Hepatocyte (in vitro differentiated cells): Measurements from ENCODE around the gene GDF15. TPM values are rescaled to one million over a fixed set of nuclear protein-coding genes. Genes with fewer than 3 reads are reported as not detected.

Experiments
- DNase-seq: peaks from one replicate; pipeline ENCODE4 v3.0.0-alpha.2; 2016; ENCODE audit warnings: low spot score
- H2AFZ ChIP-seq: fragments of 200-600 bp; sonication (generic); 2 replicates; pipeline ENCODE4 v1.6.0; 2016; ENCODE audit warnings: antibody characterized with exemption, mild to moderate bottlenecking
- H3K27ac ChIP-seq: fragments of 200-600 bp; sonication (generic); 2 replicates; pipeline ENCODE4 v1.5.1; 2016; ENCODE audit warnings: mild to moderate bottlenecking
- H3K27me3 ChIP-seq: fragments of 200-600 bp; sonication (generic); 2 replicates; pipeline ENCODE4 v1.6.1; 2016
- H3K36me3 ChIP-seq: fragments of 200-600 bp; sonication (generic); replicated peaks from 2 replicates; pipeline ENCODE4 v1.5.1; 2016; ENCODE audit warnings: low read depth; ENCODE audit not compliant: insufficient read depth
- H3K4me1 ChIP-seq: fragments of 200-600 bp; sonication (generic); 2 replicates; pipeline ENCODE4 v1.5.1; 2016; ENCODE audit warnings: mild to moderate bottlenecking, moderate library complexity; ENCODE audit not compliant: insufficient read depth
- H3K4me2 ChIP-seq: fragments of 200-600 bp; sonication (generic); 2 replicates; pipeline ENCODE4 v1.6.0; 2016
- H3K4me3 ChIP-seq: fragments of 200-600 bp; sonication (generic); 2 replicates; pipeline ENCODE4 v1.5.1; 2016; ENCODE audit warnings: mild to moderate bottlenecking
- H3K79me2 ChIP-seq: fragments of 200-600 bp; sonication (generic); 2 replicates; pipeline ENCODE4 v1.6.0; 2017; ENCODE audit warnings: mild to moderate bottlenecking
- H3K9me2 ChIP-seq: fragments of 200-600 bp; sonication (generic); replicated peaks from 2 replicates; pipeline ENCODE4 v1.6.0; 2017; ENCODE audit warnings: mild to moderate bottlenecking; ENCODE audit not compliant: insufficient read depth
- H3K9me3 ChIP-seq: fragments of 200-600 bp; sonication (generic); 2 replicates; pipeline ENCODE4 v1.5.1; 2016; ENCODE audit warnings: low read depth, mild to moderate bottlenecking
- H4K20me1 ChIP-seq: fragments of 200-600 bp; sonication (generic); 2 replicates; pipeline ENCODE4 v1.6.0; 2016; ENCODE audit warnings: mild to moderate bottlenecking; ENCODE audit not compliant: insufficient read depth, poor library complexity, severe bottlenecking
- EZH2 ChIP-seq: fragments of 200-600 bp; sonication (generic); IDR thresholded peaks from 2 replicates; pipeline ENCODE4 v1.6.1; 2016; ENCODE audit warnings: antibody characterized with exemption, mild to moderate bottlenecking, borderline replicate concordance
- EZH2phosphoT487 ChIP-seq: fragments of 200-600 bp; sonication (generic); IDR thresholded peaks from one replicate; pipeline ENCODE4 v1.6.1; 2018; ENCODE audit warnings: antibody characterized with exemption, mild to moderate bottlenecking, low read depth, moderate library complexity; ENCODE audit not compliant: unreplicated experiment, severe bottlenecking
- WGBS: methylation state at CpG from one replicate; pipeline ENCODE4 v1.1.6; 2016; ENCODE audit warnings: low lambda C conversion rate; ENCODE audit errors: missing lambda C conversion rate; 5-methylcytosine and 5-hydroxymethylcytosine counted together
- polyA plus RNA-seq: library from polyadenylated mRNA; unstranded; fragments of >200 nt; fragmentation: Nextera tagmentation; extraction: Ambion mirVana; gene quantifications from 2 replicates; pipeline ENCODE4 v1.2.1, GENCODE V29; 2016
- total RNA-seq: library from RNA; depleted of rRNA; stranded (reverse); fragments of >200 nt; gene quantifications from 2 replicates; pipeline ENCODE4 v1.2.3, GENCODE V29; 2014
- TF ChIP-seq, protein P1 (sequence below): fragments of 200-600 bp; sonication (generic); IDR thresholded peaks from 2 replicates; pipeline ENCODE4 v1.5.1; 2016; ENCODE audit warnings: antibody characterized with exemption, mild to moderate bottlenecking; ENCODE audit not compliant: poor library complexity

GDF15 gene
- total and polyA plus RNA-seq, 2 experiments from 2014 or later: 123 to 175 TPM

DNA sequence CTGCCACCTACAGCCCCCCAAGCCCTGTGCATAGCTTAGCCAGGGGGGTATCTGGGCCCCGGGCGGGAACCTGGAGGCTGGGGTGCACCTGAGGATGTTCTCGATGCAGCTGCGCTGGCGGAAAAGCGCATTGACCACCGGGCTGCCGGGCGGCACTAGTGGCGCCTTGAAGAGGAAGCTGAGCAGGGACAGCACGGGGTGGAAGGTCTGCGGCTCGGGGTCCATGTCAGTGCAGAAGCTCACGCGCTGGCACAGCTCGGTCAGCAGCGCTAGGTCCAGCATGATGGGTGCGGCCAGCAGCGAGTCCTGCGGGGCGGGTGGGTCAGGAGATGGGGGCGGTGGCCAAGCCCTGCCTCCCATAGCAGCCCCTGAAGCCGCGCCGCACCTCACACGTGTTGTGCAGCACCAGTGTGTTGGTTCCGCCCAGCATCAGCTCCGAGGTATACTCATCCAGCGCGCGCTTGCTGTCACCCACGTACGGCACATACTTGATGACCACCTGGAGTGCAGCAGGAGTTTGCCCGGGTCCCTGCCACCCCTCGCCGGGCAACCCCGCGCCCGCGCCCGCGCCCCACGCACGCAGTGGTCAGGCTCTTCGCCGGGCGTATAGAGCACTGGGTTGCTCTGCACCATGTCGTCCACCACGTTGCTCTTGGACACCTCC lies 49.4 kb downstream of the GDF15 start:
- H4K20me1 ChIP-seq: no peaks in the 10 kb centered on the region
- no peak overlapping the region for H3K27ac ChIP-seq
- H3K9me2 ChIP-seq: no peaks in the 10 kb centered on the region
- H3K4me2 ChIP-seq: no peak overlapping the region
- no peaks in the 10 kb centered on the region for H3K36me3 ChIP-seq
- peaks cover 56% of the 10 kb centered on the region for H3K4me1 ChIP-seq
- no peaks in the 10 kb centered on the region for H3K27me3 ChIP-seq
- no peak for DNase-seq
- H3K79me2 ChIP-seq: peaks cover 19% of the 10 kb centered on the region
- H3K4me3 ChIP-seq: no peak overlapping the region
- H2AFZ ChIP-seq: no peak overlapping the region
- no peaks in the 10 kb centered on the region for H3K9me3 ChIP-seq
- TF ChIP-seq EZH2phosphoT487: no peak
- TF ChIP-seq, protein P1, sequence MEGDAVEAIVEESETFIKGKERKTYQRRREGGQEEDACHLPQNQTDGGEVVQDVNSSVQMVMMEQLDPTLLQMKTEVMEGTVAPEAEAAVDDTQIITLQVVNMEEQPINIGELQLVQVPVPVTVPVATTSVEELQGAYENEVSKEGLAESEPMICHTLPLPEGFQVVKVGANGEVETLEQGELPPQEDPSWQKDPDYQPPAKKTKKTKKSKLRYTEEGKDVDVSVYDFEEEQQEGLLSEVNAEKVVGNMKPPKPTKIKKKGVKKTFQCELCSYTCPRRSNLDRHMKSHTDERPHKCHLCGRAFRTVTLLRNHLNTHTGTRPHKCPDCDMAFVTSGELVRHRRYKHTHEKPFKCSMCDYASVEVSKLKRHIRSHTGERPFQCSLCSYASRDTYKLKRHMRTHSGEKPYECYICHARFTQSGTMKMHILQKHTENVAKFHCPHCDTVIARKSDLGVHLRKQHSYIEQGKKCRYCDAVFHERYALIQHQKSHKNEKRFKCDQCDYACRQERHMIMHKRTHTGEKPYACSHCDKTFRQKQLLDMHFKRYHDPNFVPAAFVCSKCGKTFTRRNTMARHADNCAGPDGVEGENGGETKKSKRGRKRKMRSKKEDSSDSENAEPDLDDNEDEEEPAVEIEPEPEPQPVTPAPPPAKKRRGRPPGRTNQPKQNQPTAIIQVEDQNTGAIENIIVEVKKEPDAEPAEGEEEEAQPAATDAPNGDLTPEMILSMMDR: no peak
- no peak for TF ChIP-seq EZH2
- WGBS: 95% methylated on average over 25 of the region's 49 CpGs

- Histone ChIP-seq H3K27ac (no peak overlapping the region), H4K20me1 (no peaks in the 10 kb centered on the region), H3K9me2 (no peaks in the 10 kb centered on the region), H2AFZ (no peak overlapping the region), H3K9me3 (no peaks in the 10 kb centered on the region), H3K27me3 (no peaks in the 10 kb centered on the region), H3K79me2 (peaks cover 14% of the 10 kb centered on the region), H3K4me3 (no peak overlapping the region), H3K4me1 (peaks cover 54% of the 10 kb centered on the region), H3K4me2 (peak overlapping the region; percentile 95), H3K36me3 (no peaks in the 10 kb centered on the region)
- TF ChIP-seq EZH2 (no peak), EZH2phosphoT487 (no peak)
- TF ChIP-seq, protein P1: no peak
- WGBS: 95% methylated on average over 40 of the region's 46 CpGs
- no peak for DNase-seq
Measured at GRCh38 chr19:18435842-18436670, 50.1 kb downstream of the GDF15 start.

DNA sequence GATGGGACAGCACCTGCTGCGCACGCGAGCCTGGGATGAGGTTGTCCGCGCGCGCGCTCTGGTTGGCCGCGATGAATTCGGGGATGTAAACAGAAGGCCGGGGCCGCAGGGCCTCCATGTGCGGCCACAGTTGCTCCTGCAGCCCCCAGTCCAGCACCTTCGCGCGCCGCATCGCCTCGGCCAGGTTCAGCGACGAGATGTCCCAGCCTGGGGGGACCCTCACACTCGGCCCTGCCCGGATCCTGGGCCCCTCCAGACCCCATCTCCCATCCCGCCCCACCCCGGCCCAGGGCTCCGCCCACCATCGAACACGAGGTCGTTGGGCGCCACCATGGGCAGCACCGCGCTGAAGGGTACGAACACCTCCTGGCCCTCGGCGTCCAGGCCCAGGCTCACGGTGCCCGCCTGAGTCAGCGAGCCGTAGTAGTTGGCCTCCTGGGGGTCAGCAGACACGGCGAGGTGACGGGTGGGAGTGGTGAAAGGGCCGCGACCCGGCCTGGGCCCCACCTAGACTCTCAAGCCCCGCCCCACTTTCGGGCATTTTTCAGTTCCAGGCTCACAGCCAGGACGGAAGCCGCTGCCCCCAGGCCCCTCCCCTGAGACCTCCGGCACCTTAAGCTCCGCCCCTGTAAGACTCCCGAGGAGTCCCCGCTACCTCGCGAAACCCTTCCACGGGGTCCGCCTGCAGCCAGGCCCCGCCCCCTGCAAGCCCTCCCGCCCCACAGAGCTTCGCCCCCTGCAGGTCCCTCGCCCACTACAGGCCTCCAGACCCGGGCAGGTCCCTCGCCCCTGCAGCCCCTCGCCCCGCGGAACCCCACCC lies 50.9 kb downstream of the GDF15 start:
- H3K4me3 ChIP-seq: peak overlapping the region; percentile 74
- no peaks in the 10 kb centered on the region for H3K9me2 ChIP-seq
- H3K79me2 ChIP-seq: peaks cover 14% of the 10 kb centered on the region
- H4K20me1 ChIP-seq: no peaks in the 10 kb centered on the region
- H3K27me3 ChIP-seq: no peaks in the 10 kb centered on the region
- peak overlapping the region; percentile 95 for H3K4me2 ChIP-seq
- 44% methylated on average over 31 of the region's 67 CpGs for WGBS
- peaks cover 53% of the 10 kb centered on the region for H3K4me1 ChIP-seq
- no peaks in the 10 kb centered on the region for H3K36me3 ChIP-seq
- no peak overlapping the region for H2AFZ ChIP-seq
- peak overlapping the region; percentile 73 for H3K27ac ChIP-seq
- peak; percentile 92 for DNase-seq
- TF ChIP-seq, protein P1: peak; percentile 12
- TF ChIP-seq EZH2phosphoT487 (no peak), EZH2 (no peak)
- no peaks in the 10 kb centered on the region for H3K9me3 ChIP-seq
